Fibroblast of villous mesenchyme (primary cell): ENCODE results near the gene SIRPA. TPM values are rescaled to one million over a fixed set of nuclear protein-coding genes. Genes with fewer than 3 reads are reported as not detected.
A peak's percentile ranks its signal among the peaks of the same experiment; 100 is the strongest.

Experiments
- DNase-seq: peaks from one replicate; pipeline ENCODE4 v3.0.0-alpha.2; 2010; ENCODE audit warnings: low read depth
- H3K4me3 ChIP-seq: 2 replicates; pipeline ENCODE4 v1.5.1; 2011; ENCODE audit warnings: low read depth, mild to moderate bottlenecking, low read length
- CTCF ChIP-seq: IDR thresholded peaks from 2 replicates; pipeline ENCODE4 v1.5.1; 2012; ENCODE audit warnings: low read depth, mild to moderate bottlenecking, low read length; ENCODE audit not compliant: insufficient read depth
- total RNA-seq: library from RNA; depleted of rRNA; stranded (reverse); fragments of >200 nt; gene quantifications from 2 replicates; pipeline ENCODE4 v1.2.3, GENCODE V29; 2012

The SIRPA gene
- total RNA-seq, 1 donor: 3.9 TPM

GRCh38 chr20:1958426-1958825 lies 63.2 kb downstream of the SIRPA start:
- TF ChIP-seq CTCF: no peak
- DNase-seq: no peak
- H3K4me3 ChIP-seq: no peak overlapping the region

GRCh38 chr20:1959156-1959555 lies 63.9 kb downstream of the SIRPA start:
- TF ChIP-seq CTCF: no peak

GRCh38 chr20:1961374-1961773 lies 66.2 kb downstream of the SIRPA start:
- no peak for DNase-seq
- TF ChIP-seq CTCF: no peak
- no peak overlapping the region for H3K4me3 ChIP-seq

More at GRCh38 chr20:1959156-1959555, 63.9 kb downstream of the SIRPA start:
- DNase-seq: no peak
- no peak overlapping the region for H3K4me3 ChIP-seq

- H3K4me3 ChIP-seq: no peak overlapping the region
- DNase-seq: no peak
- TF ChIP-seq CTCF: no peak
Measured at GRCh38 chr20:1964061-1964460, 68.9 kb downstream of the SIRPA start.

DNA sequence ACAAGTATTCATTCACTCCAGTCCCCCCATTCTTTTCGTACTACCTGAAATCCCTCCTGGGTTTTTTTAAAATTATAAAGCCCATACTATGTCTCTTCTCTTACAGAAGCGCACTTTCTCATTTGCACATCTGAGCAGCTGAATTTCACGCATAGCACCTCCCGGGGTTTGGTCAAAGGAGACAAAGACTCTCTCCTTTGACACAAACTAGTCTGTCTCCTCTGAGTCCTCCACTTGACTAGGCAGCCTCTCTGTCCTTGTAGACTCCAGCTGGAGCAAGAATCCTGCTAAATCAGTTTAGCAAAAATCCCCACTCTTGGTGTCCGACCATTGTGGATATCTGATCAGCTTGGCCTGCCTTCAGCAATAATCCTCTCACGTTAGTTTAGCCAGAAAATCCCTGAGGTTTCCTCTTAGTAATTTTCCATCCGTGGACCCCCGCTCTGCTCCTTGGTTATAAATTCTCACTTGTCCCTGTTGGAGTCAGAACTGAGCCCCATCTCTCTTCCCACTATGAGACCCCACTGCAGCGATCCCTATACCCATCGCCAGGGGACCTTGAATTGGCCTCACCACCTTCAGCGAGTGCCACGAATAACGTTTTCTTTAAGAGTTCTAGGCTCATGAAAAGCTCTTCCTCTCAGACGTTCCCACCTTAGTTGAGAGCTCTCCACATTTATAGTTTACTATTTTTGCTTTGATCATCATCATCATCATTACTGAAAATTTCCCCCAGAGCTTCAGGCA lies 69.6 kb downstream of the SIRPA start:
- TF ChIP-seq CTCF: peak; percentile 16
- H3K4me3 ChIP-seq: no peak overlapping the region
- no peak for DNase-seq

- peak; percentile 89 for TF ChIP-seq CTCF
- no peak overlapping the region for H3K4me3 ChIP-seq
- DNase-seq: peak; percentile 70
Measured at GRCh38 chr20:1965520-1966351, 70.5 kb downstream of the SIRPA start.
